CD14-positive monocyte (primary cell): ENCODE results near the gene LEMD3. TPM values are rescaled to one million over a fixed set of nuclear protein-coding genes. Genes with fewer than 3 reads are reported as not detected.

Experiments
- DNase-seq, 3 donors: peaks; one replicate each; pipeline ENCODE4 v3.0.0-alpha.2; 2011 to 2022
- H2AFZ ChIP-seq: 2 replicates; pipeline ENCODE4 v1.6.0; 2012; ENCODE audit warnings: mild to moderate bottlenecking, low read depth, low read length, inconsistent platforms; ENCODE audit not compliant: insufficient read depth, poor library complexity, severe bottlenecking
- H3K27ac ChIP-seq, 2 donors: 1 replicate in 1 of 2; 2 replicates in 1 of 2; pipeline ENCODE4 v1.5.1; 2012 to 2013; ENCODE audit warnings: low read length in 2 of 2, control low read depth in 1 of 2, inconsistent platforms in 1 of 2, low read depth in 1 of 2, mild to moderate bottlenecking in 1 of 2
- H3K27me3 ChIP-seq, 2 donors: one replicate each; pipeline versions ENCODE4 v1.6.0 to v1.6.1; 2011 to 2013; ENCODE audit warnings: low read length in 2 of 2; ENCODE audit not compliant: control insufficient read depth in 2 of 2, insufficient read depth in 2 of 2
- H3K36me3 ChIP-seq, 2 donors: replicated peaks in 1 of 2; 1 replicate in 1 of 2; 2 replicates in 1 of 2; pipeline versions ENCODE4 v1.5.1 to v1.6.1; 2012 to 2013; ENCODE audit warnings: low read length in 2 of 2, control low read depth in 1 of 2, inconsistent platforms in 1 of 2, mild to moderate bottlenecking in 1 of 2; ENCODE audit not compliant: insufficient read depth in 2 of 2, control insufficient read depth in 1 of 2
- H3K4me1 ChIP-seq, 2 donors: 1 replicate in 1 of 2; 2 replicates in 1 of 2; pipeline versions ENCODE4 v1.5.1 to v1.6.1; 2012 to 2013; ENCODE audit warnings: low read length in 2 of 2, control low read depth in 1 of 2, inconsistent platforms in 1 of 2, mild to moderate bottlenecking in 1 of 2, moderate library complexity in 1 of 2; ENCODE audit not compliant: insufficient read depth in 2 of 2, control insufficient read depth in 1 of 2
- H3K4me2 ChIP-seq: replicated peaks from 2 replicates; pipeline ENCODE3; 2012; ENCODE audit warnings: low read length, moderate library complexity, mild to moderate bottlenecking; ENCODE audit not compliant: poor library complexity, severe bottlenecking; ENCODE audit errors: extremely low read depth
- H3K4me3 ChIP-seq, 3 experiments: fragments of 200-600 bp in 1 of 3; sonication (generic) in 1 of 3; replicated peaks in 1 of 3; 1 replicate in 2 of 3; 2 replicates in 1 of 3; pipeline ENCODE4 v1.5.1; 2011 to 2013; ENCODE audit warnings: low read length in 3 of 3, mild to moderate bottlenecking in 3 of 3, control low read depth in 2 of 3, low read depth in 2 of 3, inconsistent platforms in 1 of 3, moderate library complexity in 1 of 3
- H3K79me2 ChIP-seq: 2 replicates; pipeline ENCODE4 v1.6.0; 2012; ENCODE audit warnings: mild to moderate bottlenecking, control low read depth, inconsistent platforms, low read length, moderate library complexity; ENCODE audit not compliant: insufficient read depth
- H3K9ac ChIP-seq: 2 replicates; pipeline ENCODE4 v1.6.0; 2017; ENCODE audit warnings: low read length, mild to moderate bottlenecking; ENCODE audit not compliant: insufficient read depth, poor library complexity, severe bottlenecking
- H3K9me3 ChIP-seq, 2 donors: replicated peaks in 1 of 2; 1 replicate in 1 of 2; 2 replicates in 1 of 2; pipeline versions ENCODE4 v1.5.1 to v1.6.1; 2012 to 2013; ENCODE audit warnings: low read length in 2 of 2, control low read depth in 1 of 2; ENCODE audit not compliant: control insufficient read depth in 1 of 2, insufficient read depth in 1 of 2
- H4K20me1 ChIP-seq: 2 replicates; pipeline ENCODE4 v1.6.0; 2012; ENCODE audit warnings: mild to moderate bottlenecking, low read length, control low read depth, moderate library complexity; ENCODE audit not compliant: insufficient read depth
- H3K27ac Mint-ChIP-seq, 7 donors: one replicate each; pipeline ENCODE4 v1.8.0; 2020; ENCODE audit warnings: mild to moderate bottlenecking in 7 of 7, mixed read lengths in 7 of 7, moderate library complexity in 6 of 7, inconsistent platforms in 2 of 7
- H3K27me3 Mint-ChIP-seq, 3 donors: one replicate each; pipeline ENCODE4 v1.8.0; 2021 to 2022; ENCODE audit warnings: low read depth in 3 of 3, mild to moderate bottlenecking in 3 of 3, mixed read lengths in 3 of 3, moderate library complexity in 3 of 3, inconsistent platforms in 1 of 3
- H3K36me3 Mint-ChIP-seq, 2 donors: one replicate each; pipeline ENCODE4 v1.8.0; 2020; ENCODE audit warnings: mixed read lengths in 2 of 2, inconsistent platforms in 1 of 2, mild to moderate bottlenecking in 1 of 2
- H3K4me1 Mint-ChIP-seq: one replicate; pipeline ENCODE4 v1.8.0; 2020; ENCODE audit warnings: mild to moderate bottlenecking, mixed read lengths
- H3K4me3 Mint-ChIP-seq, 2 donors: one replicate each; pipeline ENCODE4 v1.8.0; 2020; ENCODE audit warnings: mild to moderate bottlenecking in 2 of 2, mixed read lengths in 2 of 2, moderate library complexity in 1 of 2
- H3K9me3 Mint-ChIP-seq, 7 donors: one replicate each; pipeline ENCODE4 v1.8.0; 2020 to 2022; ENCODE audit warnings: mixed read lengths in 7 of 7, mild to moderate bottlenecking in 6 of 7, moderate library complexity in 6 of 7, inconsistent platforms in 2 of 7
- CTCF ChIP-seq: fragments of 200-600 bp; IDR thresholded peaks from one replicate; pipeline ENCODE4 v1.8.0; 2022; ENCODE audit warnings: antibody characterized with exemption, mild to moderate bottlenecking
- WGBS: methylation state at CpG from one replicate; pipeline ENCODE4 v1.1.5; 2013; ENCODE audit warnings: missing lambda C conversion rate; ENCODE audit not compliant: insufficient coverage; 5-methylcytosine and 5-hydroxymethylcytosine counted together
- intact Hi-C, 2 donors: fragments of 100-400 bp; cut with micrococcal nuclease; formaldehyde crosslinking; loops; one replicate each; pipeline versions ENCODE4 v1.15.0 to v1.15.1; 2023
- polyA plus RNA-seq, 3 donors: library from polyadenylated mRNA; depleted of rRNA in 1 of 3; unstranded in 2 of 3; stranded (reverse) in 1 of 3; fragments of 300-500 nt in 2 of 3; fragments of >200 nt in 1 of 3; fragmentation: Illumina TruSeq in 2 of 3; gene quantifications; 1 replicate in 2 of 3; 2 replicates in 1 of 3; pipeline ENCODE4 v1.2.3, GENCODE V29; 2012 to 2021

Gene LEMD3
- polyA plus RNA-seq, 3 donors, result 11.3 to 12.3 (median 11.7) TPM

GRCh38 chr12:65266408-65266807, 97.0 kb downstream of the LEMD3 start:
- intact Hi-C loops, result no loop called here
- Histone ChIP-seq H3K4me2 (no peak overlapping the region), H3K9me3 (no peaks in the 10 kb centered on the region), H3K27ac (no peak overlapping the region), H4K20me1 (no peaks in the 10 kb centered on the region), H3K27me3 (no peaks in the 10 kb centered on the region), H2AFZ (no peak overlapping the region), H3K4me1 (no peaks in the 10 kb centered on the region), H3K79me2 (no peaks in the 10 kb centered on the region), H3K4me3 (no peak overlapping the region), H3K36me3 (no peaks in the 10 kb centered on the region), H3K9ac (no peak overlapping the region)
- Mint-ChIP-seq H3K27me3 (peaks cover 0 to 2% (median 0%) of the 10 kb centered on the region in 3 donors), H3K36me3 (no peaks in the 10 kb centered on the region), H3K27ac (no peak overlapping the region), H3K4me1 (peaks cover 4% of the 10 kb centered on the region), H3K9me3 (peaks cover 3 to 12% (median 4%) of the 10 kb centered on the region in 7 donors), H3K4me3 (no peak overlapping the region)
- TF ChIP-seq CTCF, result no peak
- DNase-seq, result no peak
- no CpG with 5 or more reads among the region's 3 CpGs for WGBS

- Mint-ChIP-seq H3K4me1 (peaks cover 3% of the 10 kb centered on the region), H3K9me3 (peaks cover 0 to 2% (median 0%) of the 10 kb centered on the region in 7 donors), H3K27me3 (peaks cover 0 to 2% (median 1%) of the 10 kb centered on the region in 3 donors), H3K36me3 (no peaks in the 10 kb centered on the region), H3K27ac (no peak overlapping the region), H3K4me3 (no peak overlapping the region)
- Histone ChIP-seq H2AFZ (no peak overlapping the region), H3K4me3 (no peak overlapping the region), H3K9me3 (no peaks in the 10 kb centered on the region), H3K79me2 (no peaks in the 10 kb centered on the region), H3K27ac (no peak overlapping the region), H4K20me1 (no peaks in the 10 kb centered on the region), H3K4me1 (no peaks in the 10 kb centered on the region), H3K36me3 (no peaks in the 10 kb centered on the region), H3K27me3 (no peaks in the 10 kb centered on the region), H3K9ac (no peak overlapping the region), H3K4me2 (no peak overlapping the region)
- DNase-seq, result no peak
- WGBS, result no CpG with 5 or more reads among the region's 1 CpG
- no peak for TF ChIP-seq CTCF
- intact Hi-C loops, result no loop called here
Measured at GRCh38 chr12:65269603-65270002, 100.2 kb downstream of the LEMD3 start.
